ENCODE data around the gene AKR1A1. TPM values are rescaled to one million over a fixed set of nuclear protein-coding genes. Genes with fewer than 3 reads are reported as not detected.
"Not testable (repeated sequence)": the region's sequence is repeated elsewhere in the genome, so short reads cannot be mapped to it uniquely, and the experiment has no call there.

The AKR1A1 gene
- polyA plus RNA-seq (ENCODE audit: insufficient read depth in 1 of 5, insufficient read length in 5 of 5, low replicate concordance in 1 of 5): 100 to 1,000 TPM; 138 to 154 (median 142) TPM
- long read RNA-seq, donor 1, transcript AKR1A1-201 (9 exons, 1,166 nt): major isoform, 33 of 119 reads
- long read RNA-seq, donor 1, transcript AKR1A1-202 (10 exons, 1,818 nt): minor isoform, 6 of 119 reads
- long read RNA-seq, donor 1, transcript AKR1A1-206 (3 exons, 630 nt): minor isoform, 14 of 119 reads
- long read RNA-seq, donor 1, transcript AKR1A1-214 (10 exons, 1,360 nt): minor isoform, 10 of 119 reads
- long read RNA-seq, donor 1, partial matches to known transcripts: 46 of 119 reads
- long read RNA-seq, donor 1, other reads (novel, unspliced or antisense): 0 of 119 reads
- long read RNA-seq, donor 2, transcript AKR1A1-214 (10 exons, 1,360 nt): minor isoform, 9 of 75 reads
- long read RNA-seq, donor 2, transcript AKR1A1-201 (9 exons, 1,166 nt): major isoform, 27 of 75 reads
- long read RNA-seq, donor 2, transcript AKR1A1-202 (10 exons, 1,818 nt): minor isoform, 5 of 75 reads
- long read RNA-seq, donor 2, partial matches to known transcripts: 28 of 75 reads
- long read RNA-seq, donor 2, other reads (novel, unspliced or antisense): 0 of 75 reads
- long read RNA-seq, donor 3, transcript AKR1A1-205 (4 exons, 948 nt): minor isoform, 5 of 99 reads
- long read RNA-seq, donor 3, transcript AKR1A1-214 (10 exons, 1,360 nt): minor isoform, 7 of 99 reads
- long read RNA-seq, donor 3, transcript AKR1A1-206 (3 exons, 630 nt): minor isoform, 14 of 99 reads
- long read RNA-seq, donor 3, transcript AKR1A1-201 (9 exons, 1,166 nt): major isoform, 23 of 99 reads
- long read RNA-seq, donor 3, partial matches to known transcripts: 43 of 99 reads
- long read RNA-seq, donor 3, other reads (novel, unspliced or antisense): 0 of 99 reads
- long read RNA-seq, donor 4, transcript AKR1A1-201 (9 exons, 1,166 nt): major isoform, 8 of 59 reads
- long read RNA-seq, donor 4, transcript AKR1A1-206 (3 exons, 630 nt): minor isoform, 6 of 59 reads
- long read RNA-seq, donor 4, partial matches to known transcripts: 28 of 59 reads
- long read RNA-seq, donor 4, other reads (novel, unspliced or antisense): 0 of 59 reads
- long read RNA-seq, donor 5, transcript AKR1A1-205 (4 exons, 948 nt): minor isoform, 7 of 115 reads
- long read RNA-seq, donor 5, transcript AKR1A1-201 (9 exons, 1,166 nt): major isoform, 30 of 115 reads
- long read RNA-seq, donor 5, transcript AKR1A1-214 (10 exons, 1,360 nt): minor isoform, 8 of 115 reads
- long read RNA-seq, donor 5, transcript AKR1A1-202 (10 exons, 1,818 nt): minor isoform, 7 of 115 reads
- long read RNA-seq, donor 5, partial matches to known transcripts: 49 of 115 reads
- long read RNA-seq, donor 5, other reads (novel, unspliced or antisense): 6 of 115 reads
- long read RNA-seq, donor 6, transcript AKR1A1-201 (9 exons, 1,166 nt): major isoform, 26 of 100 reads
- long read RNA-seq, donor 6, transcript AKR1A1-202 (10 exons, 1,818 nt): minor isoform, 5 of 100 reads
- long read RNA-seq, donor 6, transcript AKR1A1-214 (10 exons, 1,360 nt): minor isoform, 9 of 100 reads
- long read RNA-seq, donor 6, transcript AKR1A1-205 (4 exons, 948 nt): minor isoform, 9 of 100 reads
- long read RNA-seq, donor 6, partial matches to known transcripts: 40 of 100 reads
- long read RNA-seq, donor 6, other reads (novel, unspliced or antisense): 0 of 100 reads
- long read RNA-seq, donor 7, transcript AKR1A1-202 (10 exons, 1,818 nt): minor isoform, 5 of 76 reads
- long read RNA-seq, donor 7, transcript AKR1A1-201 (9 exons, 1,166 nt): major isoform, 18 of 76 reads
- long read RNA-seq, donor 7, transcript AKR1A1-205 (4 exons, 948 nt): minor isoform, 9 of 76 reads
- long read RNA-seq, donor 7, transcript AKR1A1-206 (3 exons, 630 nt): minor isoform, 6 of 76 reads
- long read RNA-seq, donor 7, partial matches to known transcripts: 33 of 76 reads
- long read RNA-seq, donor 7, other reads (novel, unspliced or antisense): 0 of 76 reads
- long read RNA-seq, donor 8, transcript AKR1A1-201 (9 exons, 1,166 nt): major isoform, 8 of 34 reads
- long read RNA-seq, donor 8, transcript AKR1A1-206 (3 exons, 630 nt): minor isoform, 7 of 34 reads
- long read RNA-seq, donor 8, partial matches to known transcripts: 12 of 34 reads
- long read RNA-seq, donor 8, other reads (novel, unspliced or antisense): 0 of 34 reads

GRCh38 chr1:45550401-45551351, at the start of gene AKR1A1:
AKR1A1 (plus strand) TSS chr1:45550826; CDS start chr1:45561795, 10,969 bp downstream.
- peak; percentile 87 to 89 for DNase-seq

GRCh38 chr1:45501505-45501859, 49.1 kb upstream of the AKR1A1 start:
- no peak for DNase-seq

DNA sequence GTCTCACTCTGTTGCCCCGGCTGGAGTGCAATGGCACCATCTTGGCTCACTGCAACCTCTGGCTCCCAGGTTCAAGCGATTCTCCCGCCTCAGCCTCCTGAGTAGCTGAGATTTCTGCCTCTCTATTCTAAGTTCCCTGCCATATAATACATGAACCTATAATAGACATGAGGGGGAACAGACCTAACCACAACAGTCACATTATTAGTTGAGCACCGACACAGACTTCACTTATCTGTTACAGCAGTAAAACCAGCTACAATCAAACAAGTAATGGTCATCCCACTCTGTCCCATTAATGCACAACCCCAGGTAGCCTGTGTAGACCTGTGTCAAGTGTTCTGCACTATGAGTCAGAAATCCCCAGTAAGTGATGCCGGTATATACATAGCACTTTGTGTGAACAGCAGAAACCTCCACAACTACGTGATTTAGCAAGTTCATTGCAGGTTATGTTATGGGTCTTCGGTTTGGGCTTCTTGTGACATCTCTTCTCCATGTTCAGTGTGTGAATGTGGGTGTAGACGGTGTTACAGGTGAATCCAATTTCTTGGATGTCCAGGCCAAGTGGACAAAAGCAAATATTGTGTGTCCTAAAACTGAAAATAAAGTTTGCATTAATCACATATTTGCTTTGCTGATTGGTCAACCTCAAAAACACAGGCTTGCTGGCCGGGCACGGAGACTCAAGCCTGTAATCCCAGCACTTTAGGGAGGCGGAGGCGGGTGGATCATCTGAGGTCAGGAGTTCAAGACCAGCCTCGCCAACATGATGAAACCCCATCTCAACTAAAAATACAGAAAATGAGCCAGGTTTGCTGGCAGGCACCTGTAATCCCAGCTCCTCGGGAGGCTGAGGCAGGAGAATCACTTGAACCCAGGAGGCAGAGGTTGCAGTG, 46.9 kb upstream of the AKR1A1 start:
- no peak for DNase-seq

DNA sequence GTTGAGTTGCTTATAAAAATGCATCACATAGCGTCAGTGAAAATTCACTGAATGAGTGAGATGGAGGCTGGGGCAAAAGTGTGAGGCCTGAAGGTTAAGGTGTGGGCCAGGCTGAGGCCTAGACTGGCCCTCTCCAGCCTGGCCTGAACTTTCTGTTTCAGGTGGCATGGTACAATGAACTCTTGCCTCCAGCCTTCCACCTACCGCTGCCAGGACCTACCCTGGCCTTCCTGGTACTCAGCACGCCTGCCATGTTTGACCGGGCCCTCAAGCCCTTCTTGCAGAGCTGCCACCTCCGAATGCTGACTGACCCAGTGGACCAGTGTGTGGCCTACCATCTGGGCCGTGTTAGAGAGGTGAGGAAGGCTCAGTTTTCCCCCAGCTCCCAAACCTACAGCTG, 43.4 kb upstream of the AKR1A1 start:
- no peak for DNase-seq

DNA sequence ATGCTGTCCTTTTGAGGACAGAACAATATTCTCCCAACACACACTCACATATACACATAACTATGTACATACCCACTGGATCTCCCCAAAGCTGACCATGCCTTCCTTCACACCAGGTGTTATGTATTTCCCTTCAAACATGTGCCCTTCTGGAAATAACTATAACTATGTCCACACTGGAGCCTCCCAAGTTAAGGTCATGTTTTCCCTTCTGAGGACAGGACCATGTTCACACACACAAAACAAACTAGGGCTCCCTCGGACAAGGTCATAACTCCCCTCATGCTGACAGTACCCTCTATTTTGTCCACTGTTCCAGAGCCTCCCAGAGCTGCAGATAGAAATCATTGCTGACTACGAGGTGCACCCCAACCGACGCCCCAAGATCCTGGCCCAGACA, 42.7 kb upstream of the AKR1A1 start:
- DNase-seq: no peak

DNA sequence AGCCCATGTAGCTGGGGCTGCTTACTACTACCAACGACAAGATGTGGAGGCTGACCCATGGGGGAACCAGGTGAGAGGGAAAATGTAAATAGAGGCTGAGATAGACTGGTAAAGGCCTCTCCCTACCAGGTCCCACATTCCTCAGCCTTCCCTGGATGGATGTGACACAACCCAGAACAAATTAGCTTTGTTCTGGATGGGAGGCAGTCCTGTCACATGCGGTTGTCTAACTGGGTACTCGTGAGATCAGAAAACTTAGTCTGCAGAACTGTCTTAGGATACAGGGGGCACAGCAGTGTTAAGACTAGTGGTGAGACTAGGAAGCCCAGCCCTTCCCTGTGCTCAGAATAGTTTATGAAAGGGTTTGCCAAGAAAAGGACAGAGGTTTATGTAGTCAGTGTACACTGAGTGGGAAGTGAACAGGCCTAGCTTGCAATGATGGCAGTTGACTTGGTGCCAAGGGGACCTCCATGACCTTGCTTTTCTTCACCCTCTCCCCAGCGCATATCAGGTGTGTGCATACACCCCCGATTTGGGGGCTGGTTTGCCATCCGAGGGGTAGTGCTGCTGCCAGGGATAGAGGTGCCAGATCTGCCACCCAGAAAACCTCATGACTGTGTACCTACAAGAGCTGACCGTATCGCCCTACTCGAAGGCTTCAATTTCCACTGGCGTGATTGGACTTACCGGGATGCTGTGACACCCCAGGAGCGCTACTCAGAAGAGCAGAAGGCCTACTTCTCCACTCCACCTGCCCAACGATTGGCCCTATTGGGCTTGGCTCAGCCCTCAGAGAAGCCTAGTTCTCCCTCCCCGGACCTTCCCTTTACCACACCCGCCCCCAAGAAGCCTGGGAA, 42.1 kb upstream of the AKR1A1 start:
- no peak for DNase-seq

- DNase-seq: no peak
Observed at GRCh38 chr1:45510036-45510971, 40.3 kb upstream of the AKR1A1 start.

- no peak for DNase-seq
Observed at GRCh38 chr1:45510972-45511527, 39.6 kb upstream of the AKR1A1 start.

GRCh38 chr1:45512641-45513054, 38.0 kb upstream of the AKR1A1 start:
- DNase-seq: no peak

DNA sequence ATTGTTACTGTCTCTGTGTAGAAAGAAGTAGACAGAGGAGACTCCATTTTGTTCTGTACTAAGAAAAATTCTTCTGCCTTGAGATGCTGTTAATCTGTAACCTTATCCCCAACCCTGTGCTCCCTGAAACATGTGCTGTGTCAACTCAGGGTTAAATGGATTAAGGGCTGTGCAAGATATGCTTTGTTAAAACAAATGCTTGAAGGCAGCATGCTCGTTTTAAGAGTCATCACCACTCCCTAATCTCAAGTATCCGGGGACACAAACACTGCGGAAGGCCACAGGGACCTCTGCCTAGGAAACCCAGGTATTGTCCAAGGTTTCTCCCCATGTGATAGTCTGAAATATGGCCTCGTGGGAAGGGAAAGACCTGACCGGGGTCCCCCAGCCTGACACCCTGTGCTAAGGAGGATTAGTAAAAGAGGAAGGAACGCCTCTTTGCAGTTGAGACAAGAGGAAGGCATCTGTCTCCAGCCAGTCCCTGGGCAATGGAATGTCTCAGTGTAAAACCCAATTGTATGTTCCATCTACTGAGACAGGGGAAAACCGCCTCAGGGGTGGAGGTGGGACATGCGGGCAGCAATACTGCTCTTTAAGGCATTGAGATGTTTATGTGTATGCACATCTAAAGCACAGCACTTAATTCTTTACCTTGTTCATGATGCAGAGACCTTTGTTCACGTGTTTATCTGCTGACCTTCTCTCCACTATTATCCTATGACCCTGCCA, 36.9 kb upstream of the AKR1A1 start:
- not testable (repeated sequence) for DNase-seq

GRCh38 chr1:45516036-45516435, 34.6 kb upstream of the AKR1A1 start:
- DNase-seq: no peak

- no peak for DNase-seq
Observed at GRCh38 chr1:45516465-45516864, 34.2 kb upstream of the AKR1A1 start.

DNA sequence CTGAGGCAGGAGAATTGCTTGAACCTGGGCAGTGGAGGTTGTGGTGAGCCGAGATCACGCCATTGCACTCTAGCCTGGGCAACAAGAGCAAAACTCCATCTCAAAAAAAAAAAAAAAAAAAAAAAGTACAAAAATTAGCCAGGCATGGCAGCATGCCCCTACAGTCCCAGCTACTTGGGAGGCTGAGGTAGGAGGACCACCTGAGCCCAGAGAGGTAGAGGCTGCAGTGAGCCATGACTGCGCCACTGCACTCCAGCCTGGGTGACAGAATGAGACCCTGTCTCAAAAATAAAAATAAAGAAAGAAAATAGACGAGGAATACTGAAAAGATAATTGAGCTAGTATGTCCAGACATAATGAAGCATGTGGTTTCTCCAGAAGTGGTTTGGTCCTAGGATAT, 32.3 kb upstream of the AKR1A1 start:
- not testable (repeated sequence) for DNase-seq

GRCh38 chr1:45518910-45519309, 31.7 kb upstream of the AKR1A1 start:
- DNase-seq: peak in 1 of 2 donors; percentile 50
